ENCODE results near the gene PABPC1L. TPM values are rescaled to one million over a fixed set of nuclear protein-coding genes. Genes with fewer than 3 reads are reported as not detected.

The PABPC1L gene
- total RNA-seq, 1 experiment from 2014 or later: 102 TPM

GRCh38 chr20:44983093-44983674 lies 73.3 kb downstream of the PABPC1L start:
- in situ Hi-C loops (cut with HindIII; ENCODE audit: low pct_unique_long_range_greater_than_20kb, low sequenced_read_pairs): no loop called here
- no peak for DNase-seq (ENCODE audit: low read depth, low spot score)

DNA sequence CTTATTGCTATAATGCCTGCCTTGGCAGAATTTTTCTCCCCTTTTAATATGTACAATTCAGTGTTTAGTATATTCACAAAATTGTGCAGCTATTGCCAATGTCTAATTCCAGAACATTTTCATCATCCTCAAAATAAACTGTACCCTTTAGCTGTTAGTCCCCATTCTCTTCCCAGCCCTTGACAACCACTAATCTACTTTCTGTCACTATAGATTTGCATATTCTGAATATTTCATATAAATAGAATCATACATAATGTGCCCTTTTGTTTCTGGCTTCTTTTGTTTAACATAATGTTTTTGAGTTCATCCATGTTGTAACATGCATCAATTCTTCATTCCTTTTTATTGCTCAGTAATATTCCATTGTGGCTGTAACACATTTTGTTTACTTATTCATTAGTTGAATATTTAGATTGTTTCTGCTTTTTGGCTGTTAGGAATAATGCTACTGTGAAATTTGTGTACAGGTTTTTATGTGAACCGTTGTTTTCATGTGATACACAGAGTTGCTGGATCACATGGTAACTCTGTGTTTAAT lies 78.8 kb downstream of the PABPC1L start:
- H3K27me3 ChIP-seq (ENCODE audit: control insufficient read depth, insufficient read depth, low read length): no peaks in the 10 kb centered on the region
- POLR2A ChIA-PET: no interaction called here
- no peak for DNase-seq (ENCODE audit: low read depth, low spot score)
- in situ Hi-C loops (cut with HindIII; ENCODE audit: low pct_unique_long_range_greater_than_20kb, low sequenced_read_pairs) (no loop called here), intact Hi-C loops (cut with micrococcal nuclease; ENCODE audit: unreplicated experiment) (no loop called here)
- TF ChIP-seq POLR2AphosphoS5 (IDR thresholded peaks at IDR 0.05; ENCODE audit: low read depth, low read length) (no peak), TCF7L2 (IDR thresholded peaks at IDR 0.05; ENCODE audit: low read depth, low read length) (no peak), SIN3A (IDR thresholded peaks at IDR 0.05; ENCODE audit: borderline replicate concordance, insufficient read depth, low read depth, low read length) (no peak)
- TF ChIP-seq, protein P1, sequence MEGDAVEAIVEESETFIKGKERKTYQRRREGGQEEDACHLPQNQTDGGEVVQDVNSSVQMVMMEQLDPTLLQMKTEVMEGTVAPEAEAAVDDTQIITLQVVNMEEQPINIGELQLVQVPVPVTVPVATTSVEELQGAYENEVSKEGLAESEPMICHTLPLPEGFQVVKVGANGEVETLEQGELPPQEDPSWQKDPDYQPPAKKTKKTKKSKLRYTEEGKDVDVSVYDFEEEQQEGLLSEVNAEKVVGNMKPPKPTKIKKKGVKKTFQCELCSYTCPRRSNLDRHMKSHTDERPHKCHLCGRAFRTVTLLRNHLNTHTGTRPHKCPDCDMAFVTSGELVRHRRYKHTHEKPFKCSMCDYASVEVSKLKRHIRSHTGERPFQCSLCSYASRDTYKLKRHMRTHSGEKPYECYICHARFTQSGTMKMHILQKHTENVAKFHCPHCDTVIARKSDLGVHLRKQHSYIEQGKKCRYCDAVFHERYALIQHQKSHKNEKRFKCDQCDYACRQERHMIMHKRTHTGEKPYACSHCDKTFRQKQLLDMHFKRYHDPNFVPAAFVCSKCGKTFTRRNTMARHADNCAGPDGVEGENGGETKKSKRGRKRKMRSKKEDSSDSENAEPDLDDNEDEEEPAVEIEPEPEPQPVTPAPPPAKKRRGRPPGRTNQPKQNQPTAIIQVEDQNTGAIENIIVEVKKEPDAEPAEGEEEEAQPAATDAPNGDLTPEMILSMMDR (IDR thresholded peaks at IDR 0.05): no peak
- TF ChIP-seq, protein P2, sequence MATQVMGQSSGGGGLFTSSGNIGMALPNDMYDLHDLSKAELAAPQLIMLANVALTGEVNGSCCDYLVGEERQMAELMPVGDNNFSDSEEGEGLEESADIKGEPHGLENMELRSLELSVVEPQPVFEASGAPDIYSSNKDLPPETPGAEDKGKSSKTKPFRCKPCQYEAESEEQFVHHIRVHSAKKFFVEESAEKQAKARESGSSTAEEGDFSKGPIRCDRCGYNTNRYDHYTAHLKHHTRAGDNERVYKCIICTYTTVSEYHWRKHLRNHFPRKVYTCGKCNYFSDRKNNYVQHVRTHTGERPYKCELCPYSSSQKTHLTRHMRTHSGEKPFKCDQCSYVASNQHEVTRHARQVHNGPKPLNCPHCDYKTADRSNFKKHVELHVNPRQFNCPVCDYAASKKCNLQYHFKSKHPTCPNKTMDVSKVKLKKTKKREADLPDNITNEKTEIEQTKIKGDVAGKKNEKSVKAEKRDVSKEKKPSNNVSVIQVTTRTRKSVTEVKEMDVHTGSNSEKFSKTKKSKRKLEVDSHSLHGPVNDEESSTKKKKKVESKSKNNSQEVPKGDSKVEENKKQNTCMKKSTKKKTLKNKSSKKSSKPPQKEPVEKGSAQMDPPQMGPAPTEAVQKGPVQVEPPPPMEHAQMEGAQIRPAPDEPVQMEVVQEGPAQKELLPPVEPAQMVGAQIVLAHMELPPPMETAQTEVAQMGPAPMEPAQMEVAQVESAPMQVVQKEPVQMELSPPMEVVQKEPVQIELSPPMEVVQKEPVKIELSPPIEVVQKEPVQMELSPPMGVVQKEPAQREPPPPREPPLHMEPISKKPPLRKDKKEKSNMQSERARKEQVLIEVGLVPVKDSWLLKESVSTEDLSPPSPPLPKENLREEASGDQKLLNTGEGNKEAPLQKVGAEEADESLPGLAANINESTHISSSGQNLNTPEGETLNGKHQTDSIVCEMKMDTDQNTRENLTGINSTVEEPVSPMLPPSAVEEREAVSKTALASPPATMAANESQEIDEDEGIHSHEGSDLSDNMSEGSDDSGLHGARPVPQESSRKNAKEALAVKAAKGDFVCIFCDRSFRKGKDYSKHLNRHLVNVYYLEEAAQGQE (IDR thresholded peaks at IDR 0.05; ENCODE audit: insufficient read depth in 1 of 2, low read depth in 2 of 2, low read length in 1 of 2): no peak
- H3K4me1 ChIP-seq (ENCODE audit: control insufficient read depth, insufficient read depth, low read length): peaks cover 4% of the 10 kb centered on the region; the same call in 1 of the 2 replicates
- no peaks in the 10 kb centered on the region for H3K9me3 ChIP-seq (ENCODE audit: control insufficient read depth, insufficient read depth, low read depth, low read length)
- ATAC-seq: no peak
- H3K27ac ChIP-seq (ENCODE audit: low read length): no peak overlapping the region
- H3K4me3 ChIP-seq (ENCODE audit: low read depth in 2 of 2, low read length in 2 of 2): no peak overlapping the region
- peaks cover 11% of the 10 kb centered on the region for H3K36me3 ChIP-seq (ENCODE audit: control insufficient read depth, insufficient read depth, low read length)
- CTCF ChIA-PET: no interaction called here
- no TSS peak for BruUV-seq (replicated peaks)

More at GRCh38 chr20:44983093-44983674, 73.3 kb downstream of the PABPC1L start:
- Histone ChIP-seq H3K27ac (ENCODE audit: low read length) (no peak overlapping the region), H3K36me3 (ENCODE audit: control insufficient read depth, insufficient read depth, low read length) (peaks cover 20% of the 10 kb centered on the region), H3K9me3 (ENCODE audit: control insufficient read depth, insufficient read depth, low read depth, low read length) (no peaks in the 10 kb centered on the region), H3K4me3 (ENCODE audit: low read depth in 2 of 2, low read length in 2 of 2) (no peak overlapping the region), H3K27me3 (ENCODE audit: control insufficient read depth, insufficient read depth, low read length) (no peaks in the 10 kb centered on the region), H3K4me1 (ENCODE audit: control insufficient read depth, insufficient read depth, low read length) (no peaks in the 10 kb centered on the region)
- ChIA-PET CTCF (no interaction called here), POLR2A (no interaction called here)
- no peak for ATAC-seq
- intact Hi-C loops (cut with micrococcal nuclease; ENCODE audit: unreplicated experiment): no loop called here
- TF ChIP-seq, protein P1 (IDR thresholded peaks at IDR 0.05): no peak
- TF ChIP-seq, protein P2 (IDR thresholded peaks at IDR 0.05; ENCODE audit: insufficient read depth in 1 of 2, low read depth in 2 of 2, low read length in 1 of 2): no peak
- TF ChIP-seq POLR2AphosphoS5 (IDR thresholded peaks at IDR 0.05; ENCODE audit: low read depth, low read length) (no peak), TCF7L2 (IDR thresholded peaks at IDR 0.05; ENCODE audit: low read depth, low read length) (no peak), SIN3A (IDR thresholded peaks at IDR 0.05; ENCODE audit: borderline replicate concordance, insufficient read depth, low read depth, low read length) (no peak)
- no TSS peak for BruUV-seq (replicated peaks)

Data from Panc1 (cell line).